ENCODE measurements around the gene VGLL1. TPM values are rescaled to one million over a fixed set of nuclear protein-coding genes. Genes with fewer than 3 reads are reported as not detected.
A peak's percentile ranks its signal among the peaks of the same experiment; 100 is the strongest.

The VGLL1 gene
- total RNA-seq, 3 donors from 2014 or later = not detected

DNA sequence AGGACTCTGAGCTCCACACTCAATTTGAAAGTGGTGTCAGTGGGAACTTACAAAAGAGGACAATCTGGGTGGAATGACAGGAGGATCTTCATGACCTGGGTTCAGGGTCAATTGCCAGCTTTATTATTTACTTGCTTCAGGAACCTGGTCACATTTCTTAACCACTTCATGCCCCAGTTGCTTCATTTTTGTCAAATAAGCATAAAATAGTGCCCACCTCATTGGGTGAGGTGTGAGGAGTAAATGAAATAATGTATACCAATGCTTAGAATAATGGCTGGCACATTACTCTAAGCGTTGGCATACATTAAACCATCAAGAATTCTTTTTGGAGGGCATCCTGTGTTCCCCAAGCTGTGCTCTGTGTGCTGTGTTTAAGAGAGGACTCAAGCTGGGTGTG is 19.4 kb downstream of the VGLL1 start:
- Histone ChIP-seq H3K4me1 (ENCODE audit: low read depth) (no peaks in the 10 kb centered on the region), H3K9me3 (no peaks in the 10 kb centered on the region), H3K36me3 (ENCODE audit: low read depth) (no peaks in the 10 kb centered on the region), H3K4me3 (no peak overlapping the region)
- ATAC-seq = no peak
- intact Hi-C loops (cut with DNase I, micrococcal nuclease) = no loop called here
- DNase-seq = no peak
- TF ChIP-seq, protein P1, sequence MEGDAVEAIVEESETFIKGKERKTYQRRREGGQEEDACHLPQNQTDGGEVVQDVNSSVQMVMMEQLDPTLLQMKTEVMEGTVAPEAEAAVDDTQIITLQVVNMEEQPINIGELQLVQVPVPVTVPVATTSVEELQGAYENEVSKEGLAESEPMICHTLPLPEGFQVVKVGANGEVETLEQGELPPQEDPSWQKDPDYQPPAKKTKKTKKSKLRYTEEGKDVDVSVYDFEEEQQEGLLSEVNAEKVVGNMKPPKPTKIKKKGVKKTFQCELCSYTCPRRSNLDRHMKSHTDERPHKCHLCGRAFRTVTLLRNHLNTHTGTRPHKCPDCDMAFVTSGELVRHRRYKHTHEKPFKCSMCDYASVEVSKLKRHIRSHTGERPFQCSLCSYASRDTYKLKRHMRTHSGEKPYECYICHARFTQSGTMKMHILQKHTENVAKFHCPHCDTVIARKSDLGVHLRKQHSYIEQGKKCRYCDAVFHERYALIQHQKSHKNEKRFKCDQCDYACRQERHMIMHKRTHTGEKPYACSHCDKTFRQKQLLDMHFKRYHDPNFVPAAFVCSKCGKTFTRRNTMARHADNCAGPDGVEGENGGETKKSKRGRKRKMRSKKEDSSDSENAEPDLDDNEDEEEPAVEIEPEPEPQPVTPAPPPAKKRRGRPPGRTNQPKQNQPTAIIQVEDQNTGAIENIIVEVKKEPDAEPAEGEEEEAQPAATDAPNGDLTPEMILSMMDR (IDR thresholded peaks at IDR 0.05) = no peak

DNA sequence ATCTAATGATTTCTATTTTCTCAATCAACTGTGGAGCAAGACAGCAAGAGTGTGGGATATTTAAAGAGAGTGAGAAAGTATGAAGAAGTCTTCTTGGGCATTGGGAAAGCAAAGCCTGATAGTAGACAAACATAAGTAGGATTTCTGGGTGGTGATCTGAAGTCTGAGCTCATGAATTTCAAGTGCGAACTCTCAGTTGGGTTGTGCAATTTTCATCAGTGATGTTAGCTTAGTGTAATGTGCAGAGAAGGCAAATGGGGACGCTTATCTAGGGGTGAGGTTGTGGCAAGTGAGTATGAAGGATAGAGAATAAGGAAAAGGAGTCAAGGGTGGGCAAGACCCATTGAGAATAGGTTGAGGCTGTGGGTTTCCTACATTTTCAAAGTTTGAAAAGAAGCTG is 23.7 kb downstream of the VGLL1 start:
- no peak for DNase-seq
- H3K4me3 ChIP-seq = no peak overlapping the region
- no peaks in the 10 kb centered on the region for H3K36me3 ChIP-seq (ENCODE audit: low read depth)
- TF ChIP-seq, protein P1 (IDR thresholded peaks at IDR 0.05) = no peak
- intact Hi-C loops (cut with DNase I, micrococcal nuclease) = no loop called here
- H3K4me1 ChIP-seq (ENCODE audit: low read depth) = no peaks in the 10 kb centered on the region
- H3K9me3 ChIP-seq = no peaks in the 10 kb centered on the region
- ATAC-seq = no peak

DNA sequence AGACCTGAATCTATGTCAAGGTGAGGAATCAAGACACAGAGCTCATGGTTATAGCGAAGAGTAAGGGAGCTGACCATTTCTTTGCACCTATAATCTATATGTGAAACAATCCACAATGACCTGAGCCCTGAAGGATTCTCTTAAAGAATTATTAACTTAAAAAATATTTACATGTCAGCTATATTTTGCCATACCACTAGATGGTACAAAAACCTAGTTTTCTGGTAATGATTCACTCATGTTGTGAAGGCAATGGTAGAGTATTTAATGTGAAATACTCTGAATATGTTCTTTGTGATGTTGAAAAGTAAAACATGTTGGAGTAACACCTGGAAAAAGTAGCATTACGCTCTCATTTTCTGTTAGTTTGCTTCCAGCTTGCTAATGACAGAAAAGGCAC is 40.0 kb downstream of the VGLL1 start:
- no peaks in the 10 kb centered on the region for H3K36me3 ChIP-seq (ENCODE audit: low read depth)
- TF ChIP-seq, protein P1 (IDR thresholded peaks at IDR 0.05) = no peak
- H3K9me3 ChIP-seq = no peaks in the 10 kb centered on the region
- no peaks in the 10 kb centered on the region for H3K4me1 ChIP-seq (ENCODE audit: low read depth)
- ATAC-seq (no peak), DNase-seq (no peak)
- intact Hi-C loops (cut with DNase I, micrococcal nuclease) = no loop called here
- H3K4me3 ChIP-seq = no peak overlapping the region

DNA sequence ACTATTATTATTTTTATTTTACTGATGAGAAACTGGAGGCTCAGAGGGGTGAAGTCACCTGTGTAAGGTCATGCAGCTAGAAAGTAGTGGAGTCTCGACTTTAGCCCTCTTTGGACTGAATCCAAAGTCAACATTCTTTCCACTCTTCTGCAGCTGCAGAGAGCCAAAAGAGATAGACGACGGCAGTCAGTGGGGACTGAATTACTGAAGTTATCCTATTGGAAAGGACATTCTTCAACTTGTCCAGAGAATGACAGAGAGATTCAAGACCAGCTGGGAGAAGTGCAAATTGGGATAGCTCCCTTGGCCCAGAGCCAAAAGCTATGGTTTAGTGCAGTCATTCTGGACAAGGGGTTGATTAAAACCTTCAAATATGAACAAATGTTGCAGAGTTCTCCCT is 42.5 kb downstream of the VGLL1 start:
- intact Hi-C loops (cut with DNase I, micrococcal nuclease) = no loop called here
- ATAC-seq = peak; percentile 24
- TF ChIP-seq, protein P1 (IDR thresholded peaks at IDR 0.05) = no peak
- Histone ChIP-seq H3K4me1 (ENCODE audit: low read depth) (no peaks in the 10 kb centered on the region), H3K9me3 (no peaks in the 10 kb centered on the region), H3K36me3 (ENCODE audit: low read depth) (no peaks in the 10 kb centered on the region), H3K4me3 (no peak overlapping the region)
- DNase-seq = peak in 1 of 3 donors; percentile 1

DNA sequence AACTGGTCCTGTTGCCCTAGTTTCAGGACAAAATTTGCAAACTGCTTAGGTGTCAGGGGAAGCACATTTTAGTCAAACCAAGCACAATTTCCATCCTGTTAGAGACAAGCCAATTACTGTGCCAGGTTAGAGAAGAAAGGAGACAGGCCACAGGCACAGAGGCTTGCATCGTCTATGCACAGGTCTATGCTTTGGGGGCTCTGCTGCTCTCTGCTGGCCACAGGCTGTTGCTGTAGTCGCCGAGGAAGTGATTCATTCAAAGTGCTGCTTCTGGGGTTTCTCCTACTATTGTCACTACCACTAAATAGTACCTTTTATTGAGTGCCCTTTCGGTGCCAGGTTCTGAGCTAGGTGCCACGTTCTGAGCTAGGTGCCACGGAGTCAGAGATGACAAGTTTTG is 45.5 kb downstream of the VGLL1 start:
- no peaks in the 10 kb centered on the region for H3K36me3 ChIP-seq (ENCODE audit: low read depth)
- no peak overlapping the region for H3K4me3 ChIP-seq
- DNase-seq (peak; percentile 49 to 67 (median 66)), ATAC-seq (peak; percentile 92)
- no peaks in the 10 kb centered on the region for H3K9me3 ChIP-seq
- intact Hi-C loops (cut with DNase I, micrococcal nuclease) = no loop called here
- TF ChIP-seq, protein P1 (IDR thresholded peaks at IDR 0.05) = peak; percentile 9
- no peaks in the 10 kb centered on the region for H3K4me1 ChIP-seq (ENCODE audit: low read depth)

DNA sequence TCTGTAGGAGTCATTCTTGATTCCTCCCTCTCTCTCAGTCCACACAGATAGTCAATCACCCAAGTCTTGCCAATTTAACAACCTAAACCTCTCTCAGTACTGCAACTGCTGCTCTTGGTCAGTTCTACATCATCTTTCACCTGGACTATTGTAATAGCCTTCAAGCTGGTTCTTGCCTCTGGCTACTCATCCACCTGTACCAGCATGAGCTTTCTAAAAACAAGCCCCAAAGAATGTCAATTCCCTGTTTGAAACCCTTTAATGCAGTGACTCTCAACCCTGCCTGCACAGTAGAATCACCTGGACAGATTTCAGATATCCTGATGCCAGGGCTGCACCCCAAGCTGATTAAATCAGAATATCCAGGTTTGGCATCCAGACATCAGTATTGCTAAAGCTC is 48.3 kb downstream of the VGLL1 start:
- TF ChIP-seq, protein P1 (IDR thresholded peaks at IDR 0.05) = no peak
- intact Hi-C loops (cut with DNase I, micrococcal nuclease) = no loop called here
- no peaks in the 10 kb centered on the region for H3K9me3 ChIP-seq
- ATAC-seq = no peak
- H3K4me1 ChIP-seq (ENCODE audit: low read depth) = no peaks in the 10 kb centered on the region
- no peaks in the 10 kb centered on the region for H3K36me3 ChIP-seq (ENCODE audit: low read depth)
- no peak for DNase-seq
- H3K4me3 ChIP-seq = no peak overlapping the region

Data from mucosa of descending colon (tissue), 3 donors.